WTC11 (cell line): ENCODE results near the gene KLC1.

Experiments used
- CTCF ChIP-seq: fragments of 200-600 bp; IDR thresholded peaks from 2 replicates; pipeline ENCODE4 v1.8.0; 2022; ENCODE audit warnings: antibody characterized with exemption
- HMGA2 ChIP-seq: fragments of 250-450 bp; sonication (Bioruptor Pico); IDR thresholded peaks from 2 replicates; pipeline ENCODE4 v1.4.0; 2021; ENCODE audit warnings: mild to moderate bottlenecking, moderate library complexity
- RELA ChIP-seq: sonication (generic); formaldehyde crosslinking; IDR thresholded peaks from 2 replicates; pipeline ENCODE4 v1.8.1; 2022; ENCODE audit warnings: missing genetic modification reagents, mild to moderate bottlenecking, borderline replicate concordance
- STAT6 ChIP-seq: sonication (generic); formaldehyde crosslinking; conservative IDR thresholded peaks from 2 replicates; pipeline ENCODE4 v1.8.1; 2023; ENCODE audit warnings: mild to moderate bottlenecking, low read depth, missing genetic modification reagents, moderate library complexity
- ZBTB21 ChIP-seq: sonication (generic); formaldehyde crosslinking; IDR thresholded peaks from 2 replicates; pipeline ENCODE4 v1.8.1; 2023; ENCODE audit warnings: mild to moderate bottlenecking, missing genetic modification reagents, borderline replicate concordance
- ZNF121 ChIP-seq: sonication (generic); formaldehyde crosslinking; IDR thresholded peaks from 2 replicates; pipeline ENCODE4 v1.8.0; 2023; ENCODE audit warnings: missing genetic modification reagents
- TF ChIP-seq, protein P1 (sequence below): sonication (generic); formaldehyde crosslinking; IDR thresholded peaks from 2 replicates; pipeline ENCODE4 v1.8.0; 2022; ENCODE audit warnings: mild to moderate bottlenecking, missing genetic modification reagents

GRCh38 chr14:103724116-103724515, 95.1 kb downstream of the KLC1 start:
- TF ChIP-seq ZNF121 (no peak), RELA (CRISPR knock-in tag) (no peak), CTCF (no peak), ZBTB21 (CRISPR knock-in tag) (no peak), HMGA2 (CRISPR knock-in tag) (no peak), STAT6 (CRISPR knock-in tag) (no peak)
- TF ChIP-seq, protein P1, sequence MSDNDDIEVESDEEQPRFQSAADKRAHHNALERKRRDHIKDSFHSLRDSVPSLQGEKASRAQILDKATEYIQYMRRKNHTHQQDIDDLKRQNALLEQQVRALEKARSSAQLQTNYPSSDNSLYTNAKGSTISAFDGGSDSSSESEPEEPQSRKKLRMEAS (CRISPR knock-in tag), result no peak
